Thyroid gland (tissue), 4 donors: ENCODE results near the gene GPR160.

Experiments used
- POLR2A ChIP-seq, 2 donors: fragments of 450-650 bp; IDR thresholded peaks; one replicate each; pipeline ENCODE4 v1.6.1; 2017; ENCODE audit warnings: antibody characterized with exemption in 2 of 2, mild to moderate bottlenecking in 2 of 2, moderate library complexity in 1 of 2
- TF ChIP-seq, protein P1 (sequence below), 6 experiments: fragments of 200-600 bp in 3 of 6; fragments of 450-650 bp in 3 of 6; sonication (generic) in 3 of 6; IDR thresholded peaks; one replicate each; pipeline ENCODE4 v1.5.1; 2016 to 2019; ENCODE audit warnings: antibody characterized with exemption in 6 of 6, mild to moderate bottlenecking in 2 of 6, inconsistent platforms in 1 of 6, moderate library complexity in 1 of 6

DNA sequence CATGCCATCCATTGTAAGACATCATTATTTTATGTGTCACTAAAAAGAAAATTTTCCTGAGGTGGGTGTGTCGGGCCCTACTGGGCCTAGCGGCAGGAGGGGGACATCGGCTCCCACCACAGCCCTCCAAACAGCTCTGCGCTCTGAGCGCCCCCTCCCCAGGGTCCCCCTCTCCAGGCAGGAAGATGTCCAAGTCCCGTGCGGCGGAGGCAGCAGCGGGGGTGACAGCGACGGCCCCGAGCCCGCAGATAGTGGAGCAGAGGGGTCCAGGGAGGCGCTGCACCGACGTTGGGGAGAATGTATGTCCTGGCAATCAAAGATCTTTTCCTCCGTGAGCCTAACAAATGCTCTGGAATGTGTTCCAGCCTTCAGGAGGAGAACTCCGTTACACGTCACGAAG lies 24.3 kb downstream of the GPR160 start:
- TF ChIP-seq, protein P1, sequence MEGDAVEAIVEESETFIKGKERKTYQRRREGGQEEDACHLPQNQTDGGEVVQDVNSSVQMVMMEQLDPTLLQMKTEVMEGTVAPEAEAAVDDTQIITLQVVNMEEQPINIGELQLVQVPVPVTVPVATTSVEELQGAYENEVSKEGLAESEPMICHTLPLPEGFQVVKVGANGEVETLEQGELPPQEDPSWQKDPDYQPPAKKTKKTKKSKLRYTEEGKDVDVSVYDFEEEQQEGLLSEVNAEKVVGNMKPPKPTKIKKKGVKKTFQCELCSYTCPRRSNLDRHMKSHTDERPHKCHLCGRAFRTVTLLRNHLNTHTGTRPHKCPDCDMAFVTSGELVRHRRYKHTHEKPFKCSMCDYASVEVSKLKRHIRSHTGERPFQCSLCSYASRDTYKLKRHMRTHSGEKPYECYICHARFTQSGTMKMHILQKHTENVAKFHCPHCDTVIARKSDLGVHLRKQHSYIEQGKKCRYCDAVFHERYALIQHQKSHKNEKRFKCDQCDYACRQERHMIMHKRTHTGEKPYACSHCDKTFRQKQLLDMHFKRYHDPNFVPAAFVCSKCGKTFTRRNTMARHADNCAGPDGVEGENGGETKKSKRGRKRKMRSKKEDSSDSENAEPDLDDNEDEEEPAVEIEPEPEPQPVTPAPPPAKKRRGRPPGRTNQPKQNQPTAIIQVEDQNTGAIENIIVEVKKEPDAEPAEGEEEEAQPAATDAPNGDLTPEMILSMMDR (IDR thresholded peaks at IDR 0.05): no peak
- TF ChIP-seq POLR2A (IDR thresholded peaks at IDR 0.05): no peak
